ENCODE results near the gene CENPL. TPM values are rescaled to one million over a fixed set of nuclear protein-coding genes. Genes with fewer than 3 reads are reported as not detected.
A peak's percentile ranks its signal among the peaks of the same experiment; 100 is the strongest.

CENPL gene
- total and polyA plus RNA-seq, 9 of the 15 experiments (the other 6 are each of a cell fraction or from before 2014, with no cell fraction given) = 33.0 to 52.7 (median 39.7) TPM

GRCh38 chr1:173864179-173864867 lies 39.6 kb upstream of the CENPL start:
- WGBS (ENCODE audit: insufficient coverage, low coverage, missing lambda C conversion rate) = 24% methylated on average over 5 of the region's 5 CpGs
- no peaks in the 10 kb centered on the region; a peak in 1 of 5 replicates for H3K27me3 ChIP-seq (ENCODE audit: control insufficient read depth in 2 of 2, insufficient read depth in 2 of 2, low read length in 2 of 2)
- H3K27ac ChIP-seq (ENCODE audit: extremely low read depth, low read depth, low read length) = peak overlapping the region; percentile 95
- H3K4me2 ChIP-seq (ENCODE audit: insufficient read depth, low read length) = peak overlapping the region; percentile 100
- no peak overlapping the region for H2AFZ ChIP-seq (ENCODE audit: low read depth, low read length)
- DNase-seq (ENCODE audit: extremely low read depth in 1 of 4, low spot score in 3 of 4) (peak in 1 of 4 experiments; percentile 25), FAIRE-seq (no peak), ATAC-seq (no peak)
- peaks cover 54% of the 10 kb centered on the region for H3K79me2 ChIP-seq (ENCODE audit: control insufficient read depth, insufficient read depth, low read length)
- H3K36me3 ChIP-seq (ENCODE audit: control insufficient read depth, insufficient read depth, low read length) = peaks cover 60% of the 10 kb centered on the region
- H3K9me3 ChIP-seq (replicated peaks; ENCODE audit: control insufficient read depth, insufficient read depth, low read depth, low read length) = no peaks in the 10 kb centered on the region
- POLR2A ChIA-PET = interaction anchor here (0.7 to 9.7 kb wide), 6 partner anchors 11 to 53 kb away, joined by 3 to 183 read pairs (median 4); partner anchors contain the start of genes DARS2 and SERPINC1
- peak overlapping the region; percentile 89 to 97 for H3K9ac ChIP-seq (ENCODE audit: insufficient read depth in 1 of 2, low read depth in 2 of 2, low read length in 2 of 2)
- peaks cover under 1 to 11% of the 10 kb centered on the region in 2 experiments; a peak in 3 of 5 replicates for H3K4me1 ChIP-seq (replicated peaks in 1 of 2; ENCODE audit: control insufficient read depth in 2 of 2, insufficient read depth in 2 of 2, low read length in 2 of 2)
- no TSS peak for BruUV-seq (replicated peaks)
- H4K20me1 ChIP-seq (replicated peaks; ENCODE audit: control insufficient read depth, insufficient read depth, low read length) = peaks cover 47% of the 10 kb centered on the region
- H3K9me1 ChIP-seq (ENCODE audit: control insufficient read depth, insufficient read depth, low read length) = peaks cover 2% of the 10 kb centered on the region
- intact Hi-C loops (cut with micrococcal nuclease) (no loop called here), in situ Hi-C loops (cut with MboI) (no loop called here)
- CTCF ChIA-PET (ENCODE audit: low intra/inter-chr PET ratio) = no interaction called here
- H3K4me3 ChIP-seq = peak overlapping the region; percentile 86
- TF ChIP-seq TFAM (CRISPR knock-in tag; conservative IDR thresholded peaks at IDR 0.05) (no peak), CCAR2 (IDR thresholded peaks at IDR 0.05; ENCODE audit: low read depth, low read length) (no peak), BRCA1 (IDR thresholded peaks at IDR 0.05) (no peak), BRCA1 (CRISPR knock-in tag; IDR thresholded peaks at IDR 0.05) (no peak), ZZZ3 (IDR thresholded peaks at IDR 0.05) (no peak), CBX2 (IDR thresholded peaks at IDR 0.05; ENCODE audit: insufficient read depth, low read length, poor library complexity, severe bottlenecking) (no peak), ZNF282 (CRISPR knock-in tag; IDR thresholded peaks at IDR 0.05) (no peak), MEF2D (tag; conservative IDR thresholded peaks at IDR 0.05; ENCODE audit: low read depth) (no peak), ZNF408 (CRISPR knock-in tag; IDR thresholded peaks at IDR 0.05; ENCODE audit: low read depth) (no peak), ATF3 (IDR thresholded peaks at IDR 0.05) (peak; percentile 90), ATF3 (CRISPR knock-in tag; conservative IDR thresholded peaks at IDR 0.05) (no peak), RBM25 (IDR thresholded peaks at IDR 0.05; ENCODE audit: low read depth, low read length, severe bottlenecking) (no peak), NBN (IDR thresholded peaks at IDR 0.05; ENCODE audit: low read depth) (no peak), U2AF1 (optimal IDR thresholded peaks at IDR 0.05; ENCODE audit: low read depth, low read length) (peak; percentile 38)
